HepG2 (cell line): ENCODE results near the gene STPG2. TPM values are rescaled to one million over a fixed set of nuclear protein-coding genes. Genes with fewer than 3 reads are reported as not detected.

Experiments used
- ATAC-seq: fragments of 200-7000 bp; cut with Tn5 transposase; 3 replicates; pipeline ENCODE4 v1.9.1; 2020; ENCODE audit warnings: mild to moderate bottlenecking, moderate library complexity
- BruUV-seq: library from RNA; stranded (reverse); fragments of 400-500 nt; replicated peaks from 2 replicates; lab custom pipeline; 2021; lab: Mats Ljungman, UMichigan
- CTCF ChIA-PET: fragments of 300-600 bp; formaldehyde crosslinking; extraction: SDS; loops from one replicate; lab custom pipeline; 2021; ENCODE audit warnings: low total read pairs, inconsistent platforms, low intra/inter-chr PET ratio; lab: Yijun Ruan, JAX
- POLR2A ChIA-PET: fragments of 350-600 bp; sonication (Branson Sonifier 250); formaldehyde crosslinking; loops from one replicate; lab custom pipeline; 2020; ENCODE audit warnings: antibody characterized with exemption, inconsistent platforms; lab: Yijun Ruan, JAX
- DNase-seq: peaks from one replicate; pipeline ENCODE4 v3.0.0-alpha.2; 2015; ENCODE audit warnings: low spot score
- FAIRE-seq: peaks from 3 replicates; lab custom pipeline; 2011; peaks lifted over from hg19 to GRCh38; lab: Jason Lieb, UNC
- H2AFZ ChIP-seq: one replicate; pipeline ENCODE4 v1.6.1; 2011; ENCODE audit warnings: low read length, inconsistent platforms
- H3K27ac ChIP-seq: fragments of 300-600 bp; 3 replicates; pipeline ENCODE4 v1.8.0; 2011; ENCODE audit warnings: mixed run types, mild to moderate bottlenecking, mixed read lengths, low read length, inconsistent platforms; ENCODE audit not compliant: insufficient read depth; ENCODE audit errors: extremely low read length
- H3K27me3 ChIP-seq, 2 experiments: fragments of 200-600 bp in 1 of 2; 2 replicates in 1 of 2; 3 replicates in 1 of 2; pipeline versions ENCODE4 v1.6.0 to v1.8.0; 2011; ENCODE audit warnings: low read length in 2 of 2, mild to moderate bottlenecking in 2 of 2, moderate library complexity in 2 of 2, inconsistent platforms in 1 of 2; ENCODE audit not compliant: insufficient read depth in 2 of 2, control insufficient read depth in 1 of 2
- H3K36me3 ChIP-seq, 2 experiments: fragments of 200-600 bp in 1 of 2; replicated peaks in 1 of 2; 2 replicates in 1 of 2; 3 replicates in 1 of 2; pipeline versions ENCODE4 v1.5.1 to v1.8.0; 2011; ENCODE audit warnings: low read length in 2 of 2, inconsistent platforms in 1 of 2; ENCODE audit not compliant: insufficient read depth in 2 of 2, control insufficient read depth in 1 of 2
- H3K4me1 ChIP-seq: 2 replicates; pipeline ENCODE4 v1.5.1; 2012; ENCODE audit warnings: low read length, inconsistent platforms; ENCODE audit not compliant: insufficient read depth
- H3K4me2 ChIP-seq: 2 replicates; pipeline ENCODE4 v1.6.0; 2011; ENCODE audit warnings: low read depth, low read length, inconsistent platforms
- H3K4me3 ChIP-seq, 3 experiments: fragments of 200-600 bp in 1 of 3; sonication (generic), shearing (Covaris generic) in 1 of 3; replicated peaks in 1 of 3; 2 replicates each; pipeline ENCODE4 v1.5.1; 2011 to 2016; ENCODE audit warnings: low read length in 3 of 3, inconsistent platforms in 2 of 3, low read depth in 2 of 3, mild to moderate bottlenecking in 2 of 3, control low read depth in 1 of 3, mixed read lengths in 1 of 3; ENCODE audit not compliant: insufficient read depth in 1 of 3
- H3K79me2 ChIP-seq: one replicate; pipeline ENCODE4 v1.6.1; 2011; ENCODE audit warnings: low read length, inconsistent platforms; ENCODE audit not compliant: insufficient read depth
- H3K9ac ChIP-seq: 2 replicates; pipeline ENCODE4 v1.6.0; 2011; ENCODE audit warnings: mild to moderate bottlenecking, low read depth, low read length, inconsistent platforms; ENCODE audit not compliant: insufficient read depth
- H3K9me3 ChIP-seq: 2 replicates; pipeline ENCODE4 v1.5.1; 2012; ENCODE audit warnings: mild to moderate bottlenecking, low read length
- H4K20me1 ChIP-seq: 2 replicates; pipeline ENCODE4 v1.6.0; 2011; ENCODE audit warnings: inconsistent platforms, mild to moderate bottlenecking, low read length, moderate library complexity; ENCODE audit not compliant: insufficient read depth
- ATF7-NPFF ChIP-seq: sonication (generic); formaldehyde crosslinking; IDR thresholded peaks from 2 replicates; pipeline ENCODE4 v1.8.1; 2023; ENCODE audit warnings: mild to moderate bottlenecking, low read depth, missing genetic modification reagents, moderate library complexity
- CBFB ChIP-seq: sonication (generic); formaldehyde crosslinking; IDR thresholded peaks from 2 replicates; pipeline ENCODE4 v1.4.0; 2020; ENCODE audit warnings: missing genetic modification reagents
- CHD4 ChIP-seq: fragments of 200-600 bp; sonication (generic); IDR thresholded peaks from 2 replicates; pipeline ENCODE4 v1.7.0; 2017; ENCODE audit warnings: mild to moderate bottlenecking, low read length, borderline replicate concordance
- ELF1 ChIP-seq: sonication (generic); formaldehyde crosslinking; IDR thresholded peaks from 2 replicates; pipeline ENCODE4 v1.4.0; 2020; ENCODE audit warnings: missing genetic modification reagents
- HHEX ChIP-seq: IDR thresholded peaks from 2 replicates; pipeline ENCODE4 v1.6.1; 2016; ENCODE audit warnings: control low read depth
- JUND ChIP-seq: sonication (generic); formaldehyde crosslinking; IDR thresholded peaks from 2 replicates; pipeline ENCODE4 v1.8.0; 2022; ENCODE audit warnings: mild to moderate bottlenecking, missing genetic modification reagents
- PHF8 ChIP-seq: sonication (generic); formaldehyde crosslinking; IDR thresholded peaks from 2 replicates; pipeline ENCODE4 v1.5.0; 2020; ENCODE audit warnings: missing genetic modification reagents
- POLR2A ChIP-seq, 2 experiments: IDR thresholded peaks; 2 replicates each; pipeline ENCODE4 v1.6.1; 2011; ENCODE audit warnings: low read depth in 2 of 2, low read length in 2 of 2, mild to moderate bottlenecking in 1 of 2, moderate library complexity in 1 of 2; ENCODE audit not compliant: insufficient read depth in 1 of 2
- TERF1 ChIP-seq: sonication (generic); formaldehyde crosslinking; IDR thresholded peaks from 2 replicates; pipeline ENCODE4 v1.8.0; 2022; ENCODE audit warnings: mild to moderate bottlenecking, missing genetic modification reagents, moderate library complexity
- TIGD3 ChIP-seq: sonication (generic); formaldehyde crosslinking; IDR thresholded peaks from 2 replicates; pipeline ENCODE4 v1.5.1; 2020; ENCODE audit warnings: mild to moderate bottlenecking, missing genetic modification reagents, borderline replicate concordance
- ZBTB21 ChIP-seq: sonication (generic); formaldehyde crosslinking; IDR thresholded peaks from 2 replicates; pipeline ENCODE4 v1.4.0; 2020; ENCODE audit warnings: missing genetic modification reagents
- ZNF350 ChIP-seq: sonication (generic); formaldehyde crosslinking; IDR thresholded peaks from 2 replicates; pipeline ENCODE4 v1.4.0; 2020; ENCODE audit warnings: mild to moderate bottlenecking, low read depth, missing genetic modification reagents, borderline replicate concordance
- ZNF501 ChIP-seq: sonication (generic); formaldehyde crosslinking; IDR thresholded peaks from 2 replicates; pipeline ENCODE4 v1.5.1; 2020; ENCODE audit warnings: mild to moderate bottlenecking, moderate library complexity, missing genetic modification reagents
- ZNF563 ChIP-seq: sonication (generic); formaldehyde crosslinking; IDR thresholded peaks from 2 replicates; pipeline ENCODE4 v1.8.0; 2022; ENCODE audit warnings: mild to moderate bottlenecking, moderate library complexity, missing genetic modification reagents
- ZNF704 ChIP-seq: sonication (generic); formaldehyde crosslinking; IDR thresholded peaks from 2 replicates; pipeline ENCODE4 v1.8.1; 2023; ENCODE audit warnings: mild to moderate bottlenecking, inconsistent platforms, moderate library complexity, missing genetic modification reagents, borderline replicate concordance
- ZNF746 ChIP-seq: sonication (generic); formaldehyde crosslinking; IDR thresholded peaks from 2 replicates; pipeline ENCODE4 v1.8.0; 2022; ENCODE audit warnings: mild to moderate bottlenecking, missing genetic modification reagents
- ZNF839 ChIP-seq: sonication (generic); formaldehyde crosslinking; IDR thresholded peaks from 2 replicates; pipeline ENCODE4 v1.4.0; 2020; ENCODE audit warnings: missing genetic modification reagents, mild to moderate bottlenecking, borderline replicate concordance
- ZNF878 ChIP-seq: sonication (generic); formaldehyde crosslinking; IDR thresholded peaks from 2 replicates; pipeline ENCODE4 v1.8.1; 2023; ENCODE audit warnings: mild to moderate bottlenecking, missing genetic modification reagents, moderate library complexity
- WGBS: methylation state at CpG from one replicate; pipeline ENCODE4 v1.1.6; 2017; ENCODE audit warnings: low lambda C conversion rate; 5-methylcytosine and 5-hydroxymethylcytosine counted together
- in situ Hi-C: cut with HindIII; loops from 2 replicates; pipeline ENCODE4 v1.10.0; 2017; ENCODE audit warnings: low pct_unique_long_range_greater_than_20kb; ENCODE audit not compliant: extremely low pct_ligation_motif_present
- intact Hi-C: fragments of 100-400 bp; cut with micrococcal nuclease; formaldehyde crosslinking; loops from one replicate; pipeline ENCODE4 v1.10.0; 2022; ENCODE audit not compliant: unreplicated experiment
- polyA plus RNA-seq, 8 experiments: library from polyadenylated mRNA; depleted of rRNA in 3 of 8; stranded (reverse) in 7 of 8; unstranded in 1 of 8; fragments of >200 nt; fragmentation: Illumina TruSeq in 4 of 8; extraction: Trizol in 4 of 8; gene quantifications; 2 replicates each; pipeline versions ENCODE4 v1.2.1 to v1.2.3, GENCODE V29; 2011 to 2016; ENCODE audit warnings: low read depth in 4 of 8, missing spikeins in 1 of 8, mixed read lengths in 1 of 8; ENCODE audit not compliant: insufficient read depth in 1 of 8
- total RNA-seq, 5 experiments: library from RNA; depleted of rRNA; stranded (reverse); fragments of >200 nt; fragmentation: Illumina TruSeq; extraction: Trizol; gene quantifications; 2 replicates each; pipeline ENCODE4 v1.2.3, GENCODE V29; 2016; ENCODE audit warnings: low read depth in 1 of 5

Gene STPG2
- total and polyA plus RNA-seq, 2 of the 13 experiments (the other 11 are each of a cell fraction or from before 2014, with no cell fraction given): 0.07 TPM; not detected in 1

GRCh38 chr4:97665553-97665952, 477.7 kb downstream of the STPG2 start:
- no peak for FAIRE-seq
- Histone ChIP-seq H3K27me3 (no peaks in the 10 kb centered on the region), H3K9ac (no peak overlapping the region), H4K20me1 (no peaks in the 10 kb centered on the region), H3K9me3 (peaks cover 19% of the 10 kb centered on the region), H3K4me3 (no peak overlapping the region), H3K36me3 (no peaks in the 10 kb centered on the region), H3K27ac (no peak overlapping the region), H3K4me1 (no peaks in the 10 kb centered on the region), H3K4me2 (no peak overlapping the region), H3K79me2 (no peaks in the 10 kb centered on the region), H2AFZ (no peak overlapping the region)
- ChIA-PET POLR2A (no interaction called here), CTCF (no interaction called here)
- no TSS peak for BruUV-seq
- in situ Hi-C loops: no loop called here
- intact Hi-C loops: no loop called here
- no peak for ATAC-seq
- TF ChIP-seq ZNF746 (CRISPR knock-in tag) (no peak), ZNF878 (CRISPR knock-in tag) (no peak), ZBTB21 (no peak), CHD4 (no peak), JUND (CRISPR knock-in tag) (no peak), ZNF704 (CRISPR knock-in tag) (no peak), CBFB (CRISPR knock-in tag) (no peak), PHF8 (CRISPR knock-in tag) (no peak), ZNF839 (CRISPR knock-in tag) (no peak)
- no peak for DNase-seq
- WGBS: 0% methylated on average over 1 of the region's 4 CpGs

- H3K9ac ChIP-seq: no peak overlapping the region
- no peaks in the 10 kb centered on the region for H4K20me1 ChIP-seq
- H3K79me2 ChIP-seq: no peaks in the 10 kb centered on the region
- ATAC-seq (no peak), FAIRE-seq (no peak), DNase-seq (no peak)
- BruUV-seq: no TSS peak
- no peaks in the 10 kb centered on the region for H3K4me1 ChIP-seq
- 0% methylated on average over 1 of the region's 5 CpGs for whole genome bisulfite sequencing
- intact Hi-C loops (no loop called here), in situ Hi-C loops (no loop called here)
- no peaks in the 10 kb centered on the region for H3K36me3 ChIP-seq
- POLR2A ChIA-PET: no interaction called here
- no peaks in the 10 kb centered on the region for H3K27me3 ChIP-seq
- H2AFZ ChIP-seq: no peak overlapping the region
- CTCF ChIA-PET: no interaction called here
- peaks cover 19% of the 10 kb centered on the region for H3K9me3 ChIP-seq
- H3K27ac ChIP-seq: no peak overlapping the region
- H3K4me2 ChIP-seq: no peak overlapping the region
- no peak overlapping the region for H3K4me3 ChIP-seq
- no peak for TF ChIP-seq TERF1 (CRISPR knock-in tag)
- TF ChIP-seq POLR2A (IDR thresholded peaks at IDR 0.05; ENCODE audit: insufficient read depth in 1 of 2, low read depth in 2 of 2, low read length in 2 of 2): no peak
- TF ChIP-seq ZNF563 (CRISPR knock-in tag): no peak
- no peak for TF ChIP-seq ZNF350 (CRISPR knock-in tag)
- TF ChIP-seq ATF7-NPFF: no peak
- TF ChIP-seq ELF1 (CRISPR knock-in tag): no peak
- TF ChIP-seq ZNF501 (CRISPR knock-in tag): no peak
- no peak for TF ChIP-seq HHEX (CRISPR knock-in tag)
- no peak for TF ChIP-seq TIGD3
These were observed 478.5 kb downstream of the STPG2 start for GRCh38 chr4:97664741-97665140.
